ENCODE measurements around the gene PTPRO. TPM values are rescaled to one million over a fixed set of nuclear protein-coding genes. Genes with fewer than 3 reads are reported as not detected.
A peak's percentile ranks its signal among the peaks of the same experiment; 100 is the strongest.

Gene PTPRO
- total RNA-seq, 1 donor from 2014 or later: 0.74 TPM

- Mint-ChIP-seq H3K27ac (ENCODE audit: unreplicated experiment) (no peak overlapping the region), H3K36me3 (ENCODE audit: low read depth, unreplicated experiment) (no peaks in the 10 kb centered on the region), H3K27me3 (ENCODE audit: unreplicated experiment) (no peaks in the 10 kb centered on the region), H3K4me3 (ENCODE audit: unreplicated experiment) (no peak overlapping the region), H3K4me1 (ENCODE audit: unreplicated experiment) (peaks cover 20% of the 10 kb centered on the region), H3K9me3 (ENCODE audit: unreplicated experiment) (no peaks in the 10 kb centered on the region)
- TF ChIP-seq CTCF (IDR thresholded peaks at IDR 0.05; ENCODE audit: unreplicated experiment): no peak
- DNase-seq (ENCODE audit: low spot score): peak; percentile 12
These were observed 203.1 kb downstream of the PTPRO start for GRCh38 chr12:15525441-15525840.

GRCh38 chr12:15526033-15526432 lies 203.7 kb downstream of the PTPRO start:
- DNase-seq (ENCODE audit: low spot score): no peak
- Mint-ChIP-seq H3K4me1 (ENCODE audit: unreplicated experiment) (peaks cover 20% of the 10 kb centered on the region), H3K9me3 (ENCODE audit: unreplicated experiment) (no peaks in the 10 kb centered on the region), H3K27me3 (ENCODE audit: unreplicated experiment) (no peaks in the 10 kb centered on the region), H3K4me3 (ENCODE audit: unreplicated experiment) (no peak overlapping the region), H3K27ac (ENCODE audit: unreplicated experiment) (peak overlapping the region; percentile 9), H3K36me3 (ENCODE audit: low read depth, unreplicated experiment) (no peaks in the 10 kb centered on the region)
- TF ChIP-seq CTCF (IDR thresholded peaks at IDR 0.05; ENCODE audit: unreplicated experiment): no peak

- H3K9me3 Mint-ChIP-seq (ENCODE audit: unreplicated experiment): no peaks in the 10 kb centered on the region
- peaks cover 20% of the 10 kb centered on the region for H3K4me1 Mint-ChIP-seq (ENCODE audit: unreplicated experiment)
- no peak overlapping the region for H3K4me3 Mint-ChIP-seq (ENCODE audit: unreplicated experiment)
- TF ChIP-seq CTCF (IDR thresholded peaks at IDR 0.05; ENCODE audit: unreplicated experiment): no peak
- no peaks in the 10 kb centered on the region for H3K36me3 Mint-ChIP-seq (ENCODE audit: low read depth, unreplicated experiment)
- H3K27ac Mint-ChIP-seq (ENCODE audit: unreplicated experiment): no peak overlapping the region
- no peaks in the 10 kb centered on the region for H3K27me3 Mint-ChIP-seq (ENCODE audit: unreplicated experiment)
- no peak for DNase-seq (ENCODE audit: low spot score)
These were observed 205.1 kb downstream of the PTPRO start for GRCh38 chr12:15527201-15528080.

GRCh38 chr12:15528666-15529065 lies 206.4 kb downstream of the PTPRO start:
- H3K27me3 Mint-ChIP-seq (ENCODE audit: unreplicated experiment): no peaks in the 10 kb centered on the region
- DNase-seq (ENCODE audit: low spot score): no peak
- H3K36me3 Mint-ChIP-seq (ENCODE audit: low read depth, unreplicated experiment): no peaks in the 10 kb centered on the region
- no peak for TF ChIP-seq CTCF (IDR thresholded peaks at IDR 0.05; ENCODE audit: unreplicated experiment)
- H3K4me3 Mint-ChIP-seq (ENCODE audit: unreplicated experiment): no peak overlapping the region
- H3K4me1 Mint-ChIP-seq (ENCODE audit: unreplicated experiment): peaks cover 20% of the 10 kb centered on the region
- H3K9me3 Mint-ChIP-seq (ENCODE audit: unreplicated experiment): no peaks in the 10 kb centered on the region
- H3K27ac Mint-ChIP-seq (ENCODE audit: unreplicated experiment): no peak overlapping the region

- TF ChIP-seq CTCF (IDR thresholded peaks at IDR 0.05; ENCODE audit: unreplicated experiment): no peak
- Mint-ChIP-seq H3K36me3 (ENCODE audit: low read depth, unreplicated experiment) (no peaks in the 10 kb centered on the region), H3K27ac (ENCODE audit: unreplicated experiment) (no peak overlapping the region)
These were observed 208.1 kb downstream of the PTPRO start for GRCh38 chr12:15530361-15530760.

More at GRCh38 chr12:15530361-15530760, 208.1 kb downstream of the PTPRO start:
- no peak overlapping the region for H3K4me3 Mint-ChIP-seq (ENCODE audit: unreplicated experiment)
- no peaks in the 10 kb centered on the region for H3K9me3 Mint-ChIP-seq (ENCODE audit: unreplicated experiment)
- H3K4me1 Mint-ChIP-seq (ENCODE audit: unreplicated experiment): peaks cover 14% of the 10 kb centered on the region
- DNase-seq (ENCODE audit: low spot score): no peak
- peaks cover 2% of the 10 kb centered on the region for H3K27me3 Mint-ChIP-seq (ENCODE audit: unreplicated experiment)

Measured in endothelial cell (in vitro differentiated cells).